ENCODE data around the gene EEF1AKMT1. TPM values are rescaled to one million over a fixed set of nuclear protein-coding genes. Genes with fewer than 3 reads are reported as not detected.

The EEF1AKMT1 gene
- total RNA-seq, 4 donors from 2014 or later, result 2.0 to 24.7 (median 4.7) TPM

GRCh38 chr13:20727856-20728255 is 45.9 kb downstream of the EEF1AKMT1 start:
- no peaks in the 10 kb centered on the region for H3K27me3 ChIP-seq
- no peak for DNase-seq (ENCODE audit: low spot score in 2 of 2)
- H3K36me3 ChIP-seq, result no peaks in the 10 kb centered on the region
- no peak for TF ChIP-seq CTCF (IDR thresholded peaks at IDR 0.05)
- TF ChIP-seq POLR2A (IDR thresholded peaks at IDR 0.05), result no peak
- no peak for TF ChIP-seq EP300 (IDR thresholded peaks at IDR 0.05)
- TF ChIP-seq POLR2AphosphoS5 (IDR thresholded peaks at IDR 0.05), result no peak
- no peaks in the 10 kb centered on the region for H3K9me3 ChIP-seq
- H3K27ac ChIP-seq, result no peak overlapping the region
- no peaks in the 10 kb centered on the region for H3K4me1 ChIP-seq
- 58% methylated on average over 6 of the region's 6 CpGs for WGBS
- H3K4me3 ChIP-seq, result no peak overlapping the region

DNA sequence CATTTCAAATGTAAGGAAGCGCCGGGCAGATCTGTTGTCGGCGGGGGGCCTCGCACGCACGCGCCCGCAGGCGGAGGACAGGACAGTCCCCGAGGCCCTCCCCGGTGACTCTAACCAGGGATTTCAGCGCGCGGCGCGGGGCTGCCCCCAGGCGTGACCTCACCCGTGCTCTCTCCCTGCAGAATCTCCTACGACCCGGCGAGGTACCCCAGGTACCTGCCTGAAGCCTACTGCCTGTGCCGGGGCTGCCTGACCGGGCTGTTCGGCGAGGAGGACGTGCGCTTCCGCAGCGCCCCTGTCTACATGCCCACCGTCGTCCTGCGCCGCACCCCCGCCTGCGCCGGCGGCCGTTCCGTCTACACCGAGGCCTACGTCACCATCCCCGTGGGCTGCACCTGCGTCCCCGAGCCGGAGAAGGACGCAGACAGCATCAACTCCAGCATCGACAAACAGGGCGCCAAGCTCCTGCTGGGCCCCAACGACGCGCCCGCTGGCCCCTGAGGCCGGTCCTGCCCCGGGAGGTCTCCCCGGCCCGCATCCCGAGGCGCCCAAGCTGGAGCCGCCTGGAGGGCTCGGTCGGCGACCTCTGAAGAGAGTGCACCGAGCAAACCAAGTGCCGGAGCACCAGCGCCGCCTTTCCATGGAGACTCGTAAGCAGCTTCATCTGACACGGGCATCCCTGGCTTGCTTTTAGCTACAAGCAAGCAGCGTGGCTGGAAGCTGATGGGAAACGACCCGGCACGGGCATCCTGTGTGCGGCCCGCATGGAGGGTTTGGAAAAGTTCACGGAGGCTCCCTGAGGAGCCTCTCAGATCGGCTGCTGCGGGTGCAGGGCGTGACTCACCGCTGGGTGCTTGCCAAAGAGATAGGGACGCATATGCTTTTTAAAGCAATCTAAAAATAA is 52.1 kb downstream of the EEF1AKMT1 start:
- WGBS, result 13% methylated on average over 45 of the region's 81 CpGs
- no peak for TF ChIP-seq CTCF (IDR thresholded peaks at IDR 0.05)
- TF ChIP-seq POLR2AphosphoS5 (IDR thresholded peaks at IDR 0.05), result no peak
- no peak for TF ChIP-seq POLR2A (IDR thresholded peaks at IDR 0.05)
- no peak for TF ChIP-seq EP300 (IDR thresholded peaks at IDR 0.05)
- Histone ChIP-seq H3K27me3 (peaks cover 10% of the 10 kb centered on the region), H3K4me3 (peak overlapping the region; percentile 57), H3K27ac (no peak overlapping the region), H3K9me3 (no peaks in the 10 kb centered on the region), H3K4me1 (peaks cover 11% of the 10 kb centered on the region), H3K36me3 (no peaks in the 10 kb centered on the region)
- DNase-seq (ENCODE audit: low spot score in 2 of 2), result peak in 1 of 2 donors; percentile 77

GRCh38 chr13:20721058-20721453 is 52.7 kb downstream of the EEF1AKMT1 start:
- Histone ChIP-seq H3K27ac (no peak overlapping the region), H3K9me3 (no peaks in the 10 kb centered on the region), H3K36me3 (no peaks in the 10 kb centered on the region), H3K4me3 (peak overlapping the region; percentile 57), H3K4me1 (peaks cover 11% of the 10 kb centered on the region), H3K27me3 (peaks cover 10% of the 10 kb centered on the region)
- peak in 1 of 2 donors; percentile 77 for DNase-seq (ENCODE audit: low spot score in 2 of 2)
- TF ChIP-seq CTCF (IDR thresholded peaks at IDR 0.05) (no peak), POLR2A (IDR thresholded peaks at IDR 0.05) (no peak), EP300 (IDR thresholded peaks at IDR 0.05) (no peak), POLR2AphosphoS5 (IDR thresholded peaks at IDR 0.05) (no peak)
- 70% methylated on average over 13 of the region's 16 CpGs for WGBS

GRCh38 chr13:20720499-20720898 is 53.3 kb downstream of the EEF1AKMT1 start:
- no peaks in the 10 kb centered on the region for H3K36me3 ChIP-seq
- 94% methylated on average over 11 of the region's 11 CpGs for WGBS
- no peaks in the 10 kb centered on the region for H3K9me3 ChIP-seq
- H3K4me3 ChIP-seq, result no peak overlapping the region
- H3K27me3 ChIP-seq, result peaks cover 10% of the 10 kb centered on the region
- H3K4me1 ChIP-seq, result peaks cover 11% of the 10 kb centered on the region
- peak in 1 of 2 donors; percentile 59 for DNase-seq (ENCODE audit: low spot score in 2 of 2)
- H3K27ac ChIP-seq, result no peak overlapping the region
- TF ChIP-seq EP300 (IDR thresholded peaks at IDR 0.05) (no peak), CTCF (IDR thresholded peaks at IDR 0.05) (no peak), POLR2A (IDR thresholded peaks at IDR 0.05) (no peak), POLR2AphosphoS5 (IDR thresholded peaks at IDR 0.05) (no peak)

GRCh38 chr13:20719783-20720182 is 54.0 kb downstream of the EEF1AKMT1 start:
- Histone ChIP-seq H3K27ac (no peak overlapping the region), H3K4me1 (peaks cover 11% of the 10 kb centered on the region), H3K27me3 (peaks cover 10% of the 10 kb centered on the region), H3K4me3 (no peak overlapping the region), H3K9me3 (no peaks in the 10 kb centered on the region), H3K36me3 (no peaks in the 10 kb centered on the region)
- DNase-seq (ENCODE audit: low spot score in 2 of 2), result peak in 1 of 2 donors; percentile 26
- TF ChIP-seq POLR2A (IDR thresholded peaks at IDR 0.05) (no peak), CTCF (IDR thresholded peaks at IDR 0.05) (no peak), EP300 (IDR thresholded peaks at IDR 0.05) (no peak), POLR2AphosphoS5 (IDR thresholded peaks at IDR 0.05) (no peak)
- WGBS, result 83% methylated on average over 13 of the region's 13 CpGs

Data from suprapubic skin (tissue), 4 donors.